ENCODE measurements around the gene ZNF70.

The ZNF70 gene

DNA sequence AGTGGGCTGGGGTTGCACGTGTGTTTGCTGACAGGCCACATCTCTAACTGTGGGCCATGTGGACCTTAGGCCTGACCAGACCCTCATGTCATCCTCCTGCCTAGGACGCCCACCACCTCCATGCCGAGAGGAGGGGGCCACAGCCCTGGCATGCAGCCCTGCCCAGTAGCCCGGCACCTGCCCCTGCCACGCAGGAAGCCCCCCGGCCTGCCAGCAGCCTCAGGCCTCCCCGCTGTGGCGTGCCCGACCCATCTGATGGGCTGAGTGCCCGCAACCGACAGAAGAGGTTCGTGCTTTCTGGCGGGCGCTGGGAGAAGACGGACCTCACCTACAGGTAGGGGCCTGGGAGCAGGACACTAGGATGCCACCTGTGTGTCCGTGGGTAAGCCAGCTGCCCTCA, 28.2 kb upstream of the ZNF70 start:
- DNase-seq = no peak

DNA sequence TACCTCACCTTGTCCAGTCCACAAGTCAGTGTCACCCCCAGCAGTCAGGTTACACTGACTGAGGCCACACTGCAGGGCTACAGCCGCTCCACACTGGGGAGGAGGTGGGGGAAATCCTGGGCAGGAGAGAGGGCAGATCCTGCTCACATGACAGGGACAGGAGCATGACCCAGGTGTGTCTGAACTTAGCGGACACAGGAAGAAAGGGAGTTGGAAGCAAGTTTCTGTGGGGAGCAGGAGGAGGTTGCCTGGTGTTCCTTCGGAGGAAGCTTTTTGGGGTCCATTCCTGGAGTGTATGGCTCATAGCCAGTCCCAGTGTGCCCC, 27.6 kb upstream of the ZNF70 start:
- DNase-seq = no peak

DNA sequence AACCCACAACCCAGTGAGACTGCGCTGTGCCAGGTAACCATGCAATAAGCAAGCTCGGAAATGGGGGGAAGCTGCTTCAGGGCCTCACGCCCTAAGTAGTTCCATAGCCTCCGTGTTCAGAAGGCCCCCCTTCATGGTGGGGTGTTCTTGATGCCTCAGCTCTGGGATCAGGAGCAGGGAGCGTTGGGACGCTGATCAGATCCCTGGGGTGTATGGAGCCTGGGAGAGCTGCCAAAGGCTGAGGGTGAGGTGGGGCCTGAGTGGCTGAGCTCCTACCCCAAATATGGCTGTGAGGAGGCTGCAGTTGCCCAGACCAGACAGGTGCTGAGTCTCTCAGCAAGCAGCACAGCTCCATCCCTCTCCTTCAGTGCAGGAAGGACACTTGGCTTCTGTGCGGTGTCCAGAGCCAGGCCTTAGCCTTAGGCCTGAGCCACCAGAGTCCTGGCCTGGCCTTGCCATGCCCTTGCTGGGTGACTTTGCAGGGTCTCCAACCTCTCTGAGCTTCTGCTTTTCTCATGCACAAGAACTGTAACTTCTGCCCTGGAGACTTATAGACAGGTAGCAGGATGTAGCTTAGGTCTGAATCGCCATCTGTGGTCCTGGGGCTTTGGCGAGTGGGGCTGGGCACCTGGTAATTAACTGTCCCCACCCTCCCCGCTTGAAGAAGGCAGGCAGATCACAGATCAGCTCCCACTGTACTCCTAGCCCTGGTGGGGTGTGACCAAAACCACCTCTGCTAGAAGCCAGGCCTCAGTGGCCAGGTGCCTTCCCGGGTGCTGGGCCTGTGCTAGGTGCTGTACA, 27.1 kb upstream of the ZNF70 start:
- DNase-seq = no peak

DNA sequence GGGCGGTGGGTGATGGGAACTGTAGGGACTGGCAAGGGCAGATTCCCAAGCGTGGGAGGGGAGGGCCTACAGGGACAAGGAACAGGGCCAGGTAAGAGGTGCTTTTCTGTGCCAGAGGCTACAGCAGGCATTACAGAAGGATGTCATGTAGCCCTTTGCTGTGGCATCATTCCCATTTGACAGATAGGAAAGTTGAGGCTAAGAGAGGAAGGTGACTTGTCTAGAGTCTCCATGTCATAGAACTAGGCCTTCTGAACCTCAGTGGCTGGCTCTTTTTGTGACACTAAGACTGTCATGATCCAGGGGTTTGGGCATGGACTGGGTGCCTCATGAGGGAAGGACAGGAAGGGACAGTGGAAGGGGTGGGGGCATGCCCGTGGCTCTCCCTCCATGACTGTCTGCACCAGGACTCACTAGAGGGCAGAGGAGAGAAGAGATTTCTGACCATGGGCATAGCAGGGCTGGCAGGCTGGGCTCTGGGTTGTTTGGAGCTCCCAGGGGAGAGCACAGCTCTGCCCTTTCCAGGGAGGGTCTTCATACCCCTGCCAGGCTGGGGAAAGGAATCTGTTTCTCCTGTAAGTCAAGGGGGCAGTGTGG, 25.0 kb upstream of the ZNF70 start:
- DNase-seq = no peak

DNA sequence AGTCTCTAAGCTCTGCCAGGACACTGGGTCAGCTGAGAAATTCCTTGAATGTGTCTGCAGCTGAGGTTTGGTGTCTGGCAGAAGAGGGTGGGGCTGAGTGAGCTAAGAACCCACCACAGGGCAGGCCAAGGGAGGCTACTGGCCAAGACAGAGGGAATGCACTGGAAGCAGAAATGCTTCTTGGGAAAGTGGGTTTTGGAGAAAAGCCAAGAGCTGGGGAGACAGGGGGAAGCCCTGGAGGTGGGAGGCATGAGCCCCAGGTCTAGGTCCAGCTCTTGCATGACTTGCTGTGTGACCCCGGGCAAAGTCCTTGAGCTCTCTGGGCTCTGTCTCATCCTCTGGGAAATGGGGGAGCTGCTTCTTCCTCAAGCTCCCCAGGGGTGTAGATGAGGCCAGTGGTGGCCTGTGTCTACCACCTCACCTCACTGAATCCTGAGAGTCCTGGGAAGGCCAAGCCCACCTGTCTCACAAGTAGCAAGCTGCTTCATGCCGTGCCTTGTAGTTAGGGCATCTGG, 24.1 kb upstream of the ZNF70 start:
- no peak for DNase-seq

DNA sequence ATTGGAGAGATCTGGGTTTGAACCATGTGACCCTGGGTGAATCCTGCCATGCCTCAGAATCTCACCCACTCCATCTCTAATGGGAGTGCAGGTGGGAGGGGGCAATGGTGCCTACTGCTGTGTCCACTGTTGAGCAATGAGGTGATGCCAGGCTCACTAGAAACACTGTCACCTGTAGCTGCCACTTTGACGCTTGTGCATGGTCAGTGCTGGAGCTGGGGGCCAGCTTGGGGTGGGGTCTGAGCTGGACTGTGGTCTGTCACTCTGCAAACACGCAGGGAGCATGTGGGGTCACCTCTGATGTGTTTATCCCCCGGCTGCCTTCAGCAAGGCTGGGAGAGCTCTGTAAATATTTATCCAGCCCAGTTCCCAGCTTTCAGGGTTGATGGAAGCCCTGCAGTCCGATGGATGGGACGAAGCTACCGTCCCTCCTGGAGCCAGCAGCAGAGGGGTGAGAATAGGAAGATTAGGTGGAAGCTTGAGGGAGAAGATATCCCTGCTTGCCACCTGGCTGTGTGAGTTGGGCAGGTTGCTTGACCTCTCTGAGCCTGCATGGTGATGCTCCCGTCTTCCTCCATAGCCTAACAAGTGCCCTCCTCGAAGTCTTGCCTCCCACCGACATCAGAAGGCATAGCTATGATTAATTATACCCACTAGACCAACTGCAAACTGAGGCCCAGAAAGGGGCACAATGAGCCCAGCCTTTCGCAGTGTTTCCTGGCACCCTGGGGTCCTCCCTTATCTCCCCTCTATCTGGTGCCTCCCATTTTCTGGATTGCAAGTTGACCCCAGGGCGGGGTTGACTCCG, 23.4 kb upstream of the ZNF70 start:
- no peak for DNase-seq

DNA sequence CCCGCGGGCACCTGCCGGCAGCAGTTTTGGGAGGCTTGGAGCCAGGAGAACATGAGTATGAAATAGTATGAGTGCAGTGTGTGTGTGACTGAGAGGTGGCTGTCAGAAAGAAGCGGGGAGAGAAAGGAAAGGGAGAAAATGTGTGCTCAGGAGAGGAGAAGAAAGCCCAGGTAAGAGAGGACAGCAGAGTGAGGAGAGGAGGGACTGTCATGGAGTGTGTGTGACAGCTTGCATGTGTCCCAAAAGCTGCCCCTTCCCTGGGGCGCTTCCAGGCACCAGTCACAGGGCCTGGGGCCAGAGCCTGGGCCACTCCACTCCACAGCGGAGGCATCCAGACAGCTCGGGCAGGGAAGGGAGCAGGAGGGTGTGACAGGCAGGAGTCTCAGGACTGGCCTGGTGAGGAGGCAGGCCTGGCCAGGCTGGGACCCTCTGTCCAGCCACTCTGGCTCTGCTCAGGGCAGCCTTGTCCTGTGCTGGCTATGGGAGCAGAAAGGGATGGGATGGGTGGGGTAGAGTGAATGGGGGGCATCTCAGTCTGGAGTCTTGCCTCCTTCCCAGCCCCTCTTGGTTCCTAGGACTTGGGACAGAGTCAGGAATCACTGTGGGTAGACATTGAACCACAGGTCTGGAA, 22.7 kb upstream of the ZNF70 start:
- no peak for DNase-seq

DNA sequence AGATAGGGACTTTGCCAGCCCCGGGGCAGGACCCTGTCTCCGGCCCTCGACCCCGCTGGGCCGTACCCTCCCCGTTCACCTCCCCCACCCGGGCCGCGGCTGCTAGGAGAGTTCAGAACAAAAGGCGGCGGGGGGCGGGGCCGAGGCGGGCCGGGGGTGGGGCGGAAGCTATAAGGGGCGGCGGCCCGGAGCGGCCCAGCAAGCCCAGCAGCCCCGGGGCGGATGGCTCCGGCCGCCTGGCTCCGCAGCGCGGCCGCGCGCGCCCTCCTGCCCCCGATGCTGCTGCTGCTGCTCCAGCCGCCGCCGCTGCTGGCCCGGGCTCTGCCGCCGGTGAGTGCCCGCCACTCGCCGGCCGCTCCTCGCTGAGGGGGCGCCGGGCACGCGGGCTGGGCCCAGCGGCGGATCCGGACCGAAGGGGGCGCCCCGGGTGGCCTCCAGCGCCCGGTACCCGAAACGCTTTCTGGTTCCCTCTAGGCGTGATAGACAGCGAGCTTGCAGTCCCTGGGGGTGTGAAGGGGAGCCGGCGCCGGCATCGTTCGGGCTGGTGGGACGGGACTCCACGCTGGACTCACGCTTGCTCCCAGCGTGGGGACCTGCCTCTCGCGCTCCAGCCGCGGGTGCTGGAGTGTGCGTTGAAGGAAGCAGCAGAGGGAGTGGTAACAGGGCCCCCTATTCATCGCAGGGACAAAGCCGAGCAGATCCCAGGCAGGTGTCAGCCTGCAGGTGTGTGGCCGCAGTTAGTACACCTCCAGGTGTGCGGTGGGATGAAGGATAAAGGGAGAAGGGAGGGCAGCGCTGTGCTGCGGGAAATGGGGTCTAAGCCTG, 21.9 kb upstream of the ZNF70 start, which contains the start of gene MMP11:
Gene MMP11 (plus strand): TSS at position 201 of the 825 bp plus-strand sequence. CDS start 22 bp downstream, at position 223.
- DNase-seq = peak in 1 of 2 donors; percentile 19

DNA sequence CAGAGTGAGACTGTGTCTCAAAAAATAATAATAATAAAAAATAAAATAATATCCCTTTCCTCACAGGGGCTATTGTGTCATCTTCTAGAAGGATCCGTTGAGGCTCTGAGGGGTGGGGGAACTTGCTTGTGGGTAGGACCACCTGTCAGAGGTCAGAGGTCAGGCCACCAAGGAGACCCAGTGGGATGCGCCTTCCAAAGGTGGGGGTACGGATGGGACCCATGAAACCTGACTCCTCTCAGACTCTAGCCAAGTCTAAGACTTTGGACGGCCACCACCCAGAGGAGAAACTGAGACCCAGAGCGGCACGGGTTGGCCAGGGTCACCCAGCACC, 21.4 kb upstream of the ZNF70 start:
- no peak for DNase-seq

DNA sequence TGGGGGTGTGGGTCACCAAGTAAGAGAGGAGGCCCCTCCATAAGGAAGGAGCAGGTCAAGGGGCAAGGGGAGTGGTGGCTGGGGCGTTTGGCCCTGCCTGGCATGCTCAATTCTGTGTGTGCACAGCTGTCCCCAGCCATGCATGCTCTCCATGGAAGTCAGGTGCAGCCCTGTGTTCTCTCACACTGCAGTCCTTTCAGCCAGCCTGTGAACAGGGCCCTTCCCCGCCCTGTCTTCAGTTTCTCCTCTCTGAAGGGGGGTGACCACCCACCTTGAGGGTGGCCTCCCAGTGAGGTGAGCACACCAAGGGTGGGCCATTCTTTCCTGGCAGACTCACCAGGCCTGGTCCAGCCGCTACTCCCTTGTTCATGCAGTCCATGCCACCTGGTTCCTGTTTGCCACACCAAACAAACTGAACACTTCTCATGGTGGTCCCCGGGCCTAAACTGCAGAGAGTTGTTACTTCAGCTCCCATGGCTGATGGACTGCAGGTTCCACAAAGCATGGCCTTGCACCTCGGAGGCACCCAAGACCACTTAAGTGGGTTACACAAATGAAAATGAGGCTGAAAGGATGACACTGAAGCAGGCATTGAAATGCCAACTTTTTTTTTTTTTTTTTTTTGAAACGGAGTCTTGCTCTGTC, 18.5 kb upstream of the ZNF70 start:
- DNase-seq = no peak

DNA sequence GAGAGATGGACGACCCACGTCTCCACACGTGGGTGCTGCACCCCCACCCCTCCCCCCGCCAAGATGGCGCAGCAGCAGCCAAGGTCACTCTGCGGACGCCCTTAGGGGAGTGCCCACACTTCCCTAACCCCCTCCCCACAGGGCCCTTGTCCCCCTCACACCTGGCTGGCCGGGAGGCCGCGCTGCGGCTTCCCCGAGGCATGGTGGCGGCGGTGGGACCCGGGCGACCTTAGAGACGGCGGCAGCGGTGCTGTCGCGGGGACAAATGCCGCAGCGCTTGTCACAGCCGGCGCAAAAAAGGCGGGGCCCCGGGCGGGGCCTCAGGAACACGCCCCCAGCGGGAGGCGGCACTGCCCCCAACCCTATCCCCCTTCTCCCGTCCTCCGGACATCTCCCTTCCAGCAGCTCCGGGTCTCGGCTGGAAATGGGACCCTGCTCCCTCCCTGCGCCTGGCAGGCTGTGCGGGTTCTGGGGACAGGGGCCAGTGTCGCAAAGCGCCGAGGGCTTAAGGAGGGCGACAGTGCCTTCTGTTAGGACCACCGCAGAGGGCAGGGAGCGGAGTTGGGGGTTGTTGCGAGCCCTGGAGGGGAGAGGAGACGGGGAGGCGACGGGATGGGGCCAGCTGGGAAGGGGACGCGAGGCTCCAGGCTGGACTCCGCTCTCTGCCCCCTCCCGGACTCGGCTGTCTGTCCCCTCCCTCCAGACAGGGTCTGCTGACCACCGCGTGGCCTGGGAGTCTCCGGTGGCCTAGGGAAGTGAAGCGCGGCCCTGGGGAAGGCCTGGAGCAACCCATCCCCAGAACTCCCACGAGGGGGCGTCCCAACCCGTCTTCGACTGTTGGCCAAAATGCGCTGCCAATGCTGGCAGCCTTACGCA, 17.0 kb upstream of the ZNF70 start, which contains the start of gene CHCHD10:
Gene CHCHD10 (minus strand): TSS at position 300 of the 876 bp plus-strand sequence. CDS start 98 bp downstream, at position 202.
- peak; percentile 73 to 86 for DNase-seq

DNA sequence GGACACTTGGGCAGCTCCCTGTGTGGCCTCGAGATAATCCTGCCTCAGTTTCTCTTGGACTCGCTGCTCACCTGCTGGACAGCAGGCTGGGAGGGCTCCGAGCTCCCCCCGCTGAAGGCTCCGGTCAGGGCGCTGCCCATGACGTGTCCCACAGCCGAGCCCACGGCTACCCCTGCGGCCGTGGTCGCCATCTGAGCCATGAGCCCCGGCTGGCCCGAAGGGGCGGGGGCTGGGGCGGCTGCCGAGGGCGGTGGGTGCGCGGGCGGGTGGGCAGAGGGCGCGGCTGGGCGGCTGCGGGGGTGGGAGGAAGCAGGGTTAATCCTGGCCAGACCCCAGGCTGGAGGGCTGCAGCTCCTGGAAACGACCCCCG, 16.4 kb upstream of the ZNF70 start:
- DNase-seq = no peak

DNA sequence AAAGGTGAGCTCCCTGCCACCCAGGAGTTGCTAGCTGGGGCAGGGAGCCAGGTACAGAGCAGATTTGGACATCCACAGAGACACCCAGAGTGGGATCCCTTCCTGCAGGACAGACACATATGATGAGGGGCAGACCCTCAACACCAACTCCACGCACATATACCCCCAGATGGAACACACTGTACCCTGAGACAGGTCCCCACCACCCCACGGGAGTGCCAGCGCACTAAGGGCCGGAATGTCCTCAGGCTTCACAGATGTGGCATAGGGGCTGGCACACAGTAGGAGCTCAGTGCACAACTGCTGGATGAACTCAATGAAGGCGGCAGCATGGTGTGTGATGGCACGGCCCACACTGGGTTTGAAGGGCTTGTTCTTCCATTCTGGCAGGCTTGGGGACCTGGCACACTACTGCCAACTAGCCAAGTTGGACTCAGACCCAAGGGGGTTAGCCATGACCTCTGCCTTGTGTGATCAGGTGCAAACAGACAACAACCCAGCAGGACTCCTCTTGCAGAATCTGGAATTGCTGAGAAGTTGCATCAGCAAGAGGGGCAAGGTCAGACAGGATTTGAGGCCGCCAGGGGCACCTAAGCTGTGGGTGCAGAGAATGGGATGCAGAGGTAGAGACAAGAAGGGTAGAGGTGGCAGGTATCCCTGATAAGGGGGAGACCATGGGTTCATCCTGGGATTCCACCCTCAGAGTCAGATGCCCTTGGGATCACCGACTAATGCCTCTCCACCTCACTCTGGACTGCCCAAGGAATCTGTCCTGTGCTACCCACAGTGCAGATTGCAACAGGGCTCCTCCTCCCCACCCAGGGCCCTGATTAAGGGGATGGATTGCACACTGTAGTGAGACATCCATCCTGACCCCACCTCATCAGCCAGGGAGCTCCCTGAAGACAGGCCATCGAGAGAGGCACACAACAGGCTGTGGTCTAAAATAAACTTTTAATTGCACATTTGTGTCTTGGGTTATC, 14.3 kb upstream of the ZNF70 start:
- no peak for DNase-seq

DNA sequence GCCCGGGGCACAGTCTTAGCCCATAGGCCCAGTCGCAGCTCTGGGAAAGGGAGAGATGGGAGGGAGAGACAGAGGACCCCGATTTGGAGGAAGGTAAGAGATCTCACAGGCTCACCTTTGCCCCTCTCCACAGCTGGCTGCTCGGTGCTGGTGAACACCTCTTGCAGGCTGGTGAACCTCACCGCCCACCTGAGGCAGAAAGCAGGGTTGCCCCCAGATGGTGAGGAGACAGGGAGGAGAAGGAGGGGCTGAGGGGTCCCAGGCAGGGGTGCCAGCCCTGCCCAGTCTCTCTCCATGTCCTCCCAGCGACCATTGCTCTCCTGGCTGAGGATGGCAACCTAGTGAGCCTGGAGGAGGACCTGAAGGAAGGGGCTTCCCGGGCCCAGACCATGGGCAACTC, 13.0 kb upstream of the ZNF70 start:
- no peak for DNase-seq

DNA sequence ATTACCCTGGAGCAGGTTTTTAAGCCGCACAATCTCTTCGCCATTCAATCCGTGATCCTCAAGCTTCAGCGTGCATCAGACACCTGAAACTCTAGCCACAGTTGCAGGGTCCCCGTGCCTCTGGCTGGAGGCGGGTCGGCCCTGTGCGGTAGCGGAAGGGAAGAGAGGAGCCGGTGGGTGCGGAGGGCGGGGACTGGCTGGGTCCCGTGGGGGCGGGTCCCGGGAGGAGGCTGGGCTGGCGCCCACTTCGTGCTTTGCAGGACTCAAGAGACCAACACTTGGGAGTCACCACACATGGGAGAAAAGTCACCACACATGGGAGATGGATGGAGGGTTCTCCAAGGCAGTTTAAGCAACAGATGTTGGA, 12.7 kb upstream of the ZNF70 start:
- DNase-seq = no peak

DNA sequence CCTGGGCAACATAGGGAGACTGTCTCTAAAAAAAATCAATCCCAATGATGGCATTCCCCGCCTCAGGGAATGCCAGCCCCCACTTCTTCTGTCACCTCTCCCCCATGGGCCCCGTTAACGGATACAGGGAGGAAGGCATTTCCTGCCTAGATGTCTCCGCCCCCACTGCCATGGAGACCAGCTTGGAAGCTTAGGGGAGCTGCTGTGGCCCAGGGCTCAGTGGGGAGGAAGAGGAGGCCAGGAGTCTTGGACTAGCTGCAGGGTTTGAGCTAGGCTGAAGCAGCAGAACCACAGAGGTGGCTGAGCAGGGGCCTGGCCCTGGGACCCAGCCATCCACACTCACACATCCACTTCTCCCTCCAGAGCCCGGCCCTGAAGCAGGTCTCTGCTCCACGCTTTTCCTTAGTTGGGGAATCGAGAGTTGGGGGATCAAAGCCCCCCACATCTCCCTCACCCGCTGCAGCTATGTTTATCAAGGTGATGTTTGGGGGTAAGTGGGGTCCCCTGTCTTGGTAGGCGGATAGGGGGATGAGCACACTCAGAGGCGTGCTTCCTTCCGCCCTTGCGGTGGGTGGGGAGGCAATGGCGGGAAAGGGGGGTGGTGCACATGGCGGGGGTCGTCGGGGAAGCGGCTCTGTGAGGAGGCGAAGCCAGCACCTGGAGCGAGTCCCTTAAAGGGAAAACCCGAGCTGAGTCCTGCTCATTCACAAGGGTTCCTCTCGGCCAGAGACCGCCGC, 12.1 kb upstream of the ZNF70 start, which contains the start of gene C22orf15:
Gene C22orf15 (plus strand): TSS at position 149 of the 737 bp plus-strand sequence. CDS start 317 bp downstream, at position 466.
- peak in 1 of 2 donors; percentile 28 for DNase-seq

DNA sequence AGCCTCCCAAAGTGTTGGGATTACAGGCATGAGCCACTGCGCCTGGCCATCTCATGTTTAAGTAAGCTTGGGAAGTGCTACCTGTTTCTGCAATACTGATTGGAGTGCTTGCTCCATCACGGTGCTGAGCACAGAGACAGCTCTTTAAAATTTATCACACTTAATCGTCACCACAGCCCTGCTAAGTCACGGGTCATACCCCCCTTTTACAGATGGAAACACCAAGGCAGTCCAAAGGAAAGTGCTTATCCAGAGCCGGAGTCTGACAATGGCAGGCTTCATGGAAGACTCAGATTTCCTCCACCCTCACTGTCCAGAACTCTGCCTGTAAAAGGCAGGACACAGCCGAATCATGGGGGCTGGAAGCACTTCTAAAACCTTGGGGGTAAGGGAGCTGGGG, 9.1 kb upstream of the ZNF70 start:
- DNase-seq = no peak

DNA sequence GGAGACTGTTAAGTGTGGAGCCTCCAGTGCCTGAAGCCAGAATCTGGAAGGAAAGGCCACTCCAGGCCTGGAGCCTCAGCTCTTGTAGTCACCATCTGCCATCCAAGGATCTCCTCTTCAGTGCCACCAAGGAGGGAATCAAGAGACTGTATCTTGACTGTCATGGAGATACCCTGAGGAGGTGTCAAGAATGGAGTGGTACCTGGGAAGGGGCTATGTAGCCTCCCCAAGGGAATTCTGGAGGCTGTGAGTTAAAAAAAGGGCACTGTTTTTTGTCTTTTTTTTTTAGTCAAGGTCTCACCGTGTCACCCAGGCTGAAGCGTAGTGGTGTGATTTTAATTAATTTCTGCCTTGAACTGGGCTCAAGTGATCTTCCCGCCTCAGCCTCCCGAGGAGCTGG, 8.7 kb upstream of the ZNF70 start:
- DNase-seq = no peak

DNA sequence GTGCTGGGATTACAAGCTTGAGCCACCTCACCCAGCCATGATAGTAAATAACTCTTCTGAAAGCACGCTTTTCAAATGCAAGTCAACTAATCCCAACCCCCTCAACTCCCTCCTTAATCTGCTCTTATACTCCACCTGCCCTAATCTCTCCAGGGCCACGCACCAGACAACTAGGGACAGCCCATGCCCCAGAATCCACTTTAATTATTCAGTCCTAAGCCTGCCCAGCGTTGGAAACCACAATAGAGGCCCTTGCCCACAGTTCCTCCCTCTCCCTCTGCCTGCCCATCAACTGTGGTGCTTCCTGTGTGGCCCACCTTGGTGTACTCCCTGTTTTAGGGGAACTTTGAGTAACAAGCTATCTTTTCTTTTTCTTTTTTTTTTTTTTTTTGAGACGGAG, 6.0 kb upstream of the ZNF70 start:
- no peak for DNase-seq
